H1 (cell line): Measurements from ENCODE around the gene ABLIM1. TPM values are rescaled to one million over a fixed set of nuclear protein-coding genes. Genes with fewer than 3 reads are reported as not detected.

ENCODE experiments used
- CTCF ChIA-PET: fragments of 300-600 bp; sonication (Branson Sonifier 250); formaldehyde crosslinking; loops from one replicate; lab custom pipeline; 2021; ENCODE audit not compliant: partially characterized antibody; lab: Charles Lee
- POLR2A ChIA-PET: fragments of 300-600 bp; sonication (Branson Sonifier 250); formaldehyde crosslinking; loops from one replicate; lab custom pipeline; 2021; ENCODE audit warnings: inconsistent platforms; ENCODE audit not compliant: partially characterized antibody; lab: Charles Lee
- DNase-seq, 2 experiments: peaks; one replicate each; pipeline versions ENCODE4 v3.0.0 to v3.0.0-alpha.2; 2010 to 2022; ENCODE audit warnings: low spot score in 2 of 2, low read depth in 1 of 2, mixed read lengths in 1 of 2
- FAIRE-seq: peaks from 2 replicates; lab custom pipeline; 2011; peaks lifted over from hg19 to GRCh38; lab: Jason Lieb, UNC
- H2AFZ ChIP-seq: 2 replicates; pipeline ENCODE4 v1.8.1; 2012; ENCODE audit warnings: low read length, inconsistent platforms
- H2AK5ac ChIP-seq: 2 replicates; pipeline ENCODE4 v1.6.1; 2013; ENCODE audit warnings: low read depth, low read length
- H2BK120ac ChIP-seq: replicated peaks from 2 replicates; pipeline ENCODE3; 2013; ENCODE audit warnings: low read depth, low read length, inconsistent platforms
- H2BK12ac ChIP-seq: 2 replicates; pipeline ENCODE4 v1.6.1; 2013; ENCODE audit warnings: low read depth, low read length
- H2BK15ac ChIP-seq: 2 replicates; pipeline ENCODE4 v1.6.1; 2013; ENCODE audit warnings: low read length
- H2BK20ac ChIP-seq: 2 replicates; pipeline ENCODE4 v1.6.1; 2013; ENCODE audit warnings: low read length
- H2BK5ac ChIP-seq: 2 replicates; pipeline ENCODE4 v1.6.1; 2013; ENCODE audit warnings: low read depth, low read length
- H3K14ac ChIP-seq: 2 replicates; pipeline ENCODE4 v1.6.1; 2013; ENCODE audit warnings: inconsistent platforms; ENCODE audit not compliant: insufficient read length
- H3K18ac ChIP-seq: 2 replicates; pipeline ENCODE4 v1.6.1; 2013; ENCODE audit warnings: low read length; ENCODE audit errors: extremely low read depth
- H3K23ac ChIP-seq: 2 replicates; pipeline ENCODE4 v1.6.1; 2013; ENCODE audit warnings: inconsistent platforms; ENCODE audit not compliant: insufficient read length
- H3K23me2 ChIP-seq: 2 replicates; pipeline ENCODE4 v1.6.1; 2013; ENCODE audit warnings: low read depth, low read length
- H3K27ac ChIP-seq: 2 replicates; pipeline ENCODE4 v1.6.1; 2011; ENCODE audit warnings: low read depth, low read length, inconsistent platforms
- H3K27me3 ChIP-seq, 4 experiments: replicated peaks in 1 of 4; 1 replicate in 1 of 4; 2 replicates in 3 of 4; pipeline versions ENCODE4 v1.6.1 to v1.8.1; 2011 to 2013; ENCODE audit warnings: low read length in 3 of 4, mild to moderate bottlenecking in 3 of 4, inconsistent platforms in 2 of 4, mixed read lengths in 2 of 4, moderate library complexity in 1 of 4; ENCODE audit not compliant: control insufficient read depth in 3 of 4, insufficient read depth in 3 of 4; ENCODE audit errors: extremely low read depth in 1 of 4
- H3K36me3 ChIP-seq, 4 experiments: 2 replicates each; pipeline versions ENCODE4 v1.6.1 to v1.8.1; 2011 to 2013; ENCODE audit warnings: mild to moderate bottlenecking in 4 of 4, low read length in 3 of 4, moderate library complexity in 2 of 4, control low read depth in 1 of 4, inconsistent platforms in 1 of 4; ENCODE audit not compliant: insufficient read depth in 4 of 4, control insufficient read depth in 2 of 4
- H3K4ac ChIP-seq: replicated peaks from 2 replicates; pipeline ENCODE3; 2013; ENCODE audit warnings: low read length, low read depth, mixed read lengths, inconsistent platforms; ENCODE audit not compliant: insufficient read length
- H3K4me1 ChIP-seq, 4 experiments: replicated peaks in 1 of 4; 1 replicate in 1 of 4; 2 replicates in 3 of 4; pipeline versions ENCODE4 v1.6.1 to v1.8.1; 2011 to 2013; ENCODE audit warnings: low read length in 3 of 4, inconsistent platforms in 2 of 4, mixed read lengths in 1 of 4; ENCODE audit not compliant: insufficient read depth in 4 of 4, control insufficient read depth in 3 of 4
- H3K4me2 ChIP-seq, 2 experiments: 2 replicates each; pipeline versions ENCODE4 v1.6.1 to v1.8.1; 2011 to 2013; ENCODE audit warnings: low read depth in 2 of 2, low read length in 2 of 2, control low read depth in 1 of 2, inconsistent platforms in 1 of 2, mild to moderate bottlenecking in 1 of 2; ENCODE audit not compliant: insufficient read depth in 1 of 2
- H3K4me3 ChIP-seq, 4 experiments: fragments of 200-600, 300-600 bp in 1 of 4; sonication (generic), shearing (Covaris generic), sonication (Bioruptor Twin) in 1 of 4; 2 replicates each; pipeline versions ENCODE4 v1.5.1 to v1.8.1; 2011 to 2016; ENCODE audit warnings: low read length in 4 of 4, low read depth in 3 of 4, control low read depth in 2 of 4, inconsistent platforms in 2 of 4, mild to moderate bottlenecking in 2 of 4, mixed read lengths in 1 of 4, moderate library complexity in 1 of 4; ENCODE audit not compliant: insufficient read depth in 2 of 4; ENCODE audit errors: extremely low read depth in 1 of 4
- H3K56ac ChIP-seq: replicated peaks from 2 replicates; pipeline ENCODE3; 2013; ENCODE audit warnings: low read depth, mild to moderate bottlenecking, mixed read lengths, low read length, inconsistent platforms; ENCODE audit not compliant: insufficient read length
- H3K79me1 ChIP-seq: 2 replicates; pipeline ENCODE4 v1.6.1; 2013; ENCODE audit warnings: low read depth, low read length, control low read depth
- H3K79me2 ChIP-seq, 2 experiments: 2 replicates each; pipeline versions ENCODE4 v1.6.1 to v1.8.1; 2012 to 2013; ENCODE audit warnings: low read length in 2 of 2, mild to moderate bottlenecking in 2 of 2, inconsistent platforms in 1 of 2; ENCODE audit not compliant: insufficient read depth in 2 of 2, control insufficient read depth in 1 of 2
- H3K9ac ChIP-seq, 4 experiments: replicated peaks in 1 of 4; 1 replicate in 1 of 4; 2 replicates in 3 of 4; pipeline versions ENCODE4 v1.6.1 to v1.8.1; 2011 to 2013; ENCODE audit warnings: low read depth in 3 of 4, low read length in 3 of 4, control low read depth in 2 of 4, mild to moderate bottlenecking in 2 of 4, moderate library complexity in 2 of 4, inconsistent platforms in 1 of 4; ENCODE audit errors: extremely low read depth in 1 of 4
- H3K9me3 ChIP-seq, 2 experiments: 2 replicates each; pipeline versions ENCODE4 v1.6.1 to v1.8.1; 2012 to 2013; ENCODE audit warnings: mild to moderate bottlenecking in 2 of 2, moderate library complexity in 2 of 2, control low read depth in 1 of 2, inconsistent platforms in 1 of 2, low read depth in 1 of 2, low read length in 1 of 2, mixed read lengths in 1 of 2; ENCODE audit not compliant: insufficient read depth in 2 of 2
- H4K20me1 ChIP-seq, 2 experiments: replicated peaks in 1 of 2; 2 replicates each; pipeline versions ENCODE3 to v1.8.1; 2011 to 2013; ENCODE audit warnings: inconsistent platforms in 2 of 2, low read length in 2 of 2, mild to moderate bottlenecking in 1 of 2; ENCODE audit not compliant: insufficient read depth in 2 of 2, control insufficient read depth in 1 of 2
- H4K5ac ChIP-seq: 2 replicates; pipeline ENCODE4 v1.6.1; 2013; ENCODE audit warnings: low read length, low read depth, mixed read lengths, inconsistent platforms; ENCODE audit not compliant: insufficient read length
- H4K8ac ChIP-seq: 2 replicates; pipeline ENCODE4 v1.8.0; 2013; ENCODE audit warnings: mild to moderate bottlenecking, moderate library complexity, low read length, inconsistent platforms; ENCODE audit not compliant: insufficient read depth; ENCODE audit errors: extremely low read depth
- H4K91ac ChIP-seq: replicated peaks from 2 replicates; pipeline ENCODE3; 2013; ENCODE audit warnings: low read length, mixed read lengths, inconsistent platforms; ENCODE audit not compliant: insufficient read length
- BACH1 ChIP-seq: IDR thresholded peaks from 2 replicates; pipeline ENCODE4 v1.6.1; 2012; ENCODE audit warnings: low read length, improper control_type of control experiment
- CTBP2 ChIP-seq: IDR thresholded peaks from 2 replicates; pipeline ENCODE4 v1.7.0; 2011; ENCODE audit warnings: borderline replicate concordance, mild to moderate bottlenecking, moderate library complexity, mixed read lengths, low read length; ENCODE audit not compliant: insufficient read depth, insufficient read length
- RAD21 ChIP-seq, 2 experiments: IDR thresholded peaks in 1 of 2; conservative IDR thresholded peaks in 1 of 2; 2 replicates each; pipeline ENCODE4 v1.6.1; 2011; ENCODE audit warnings: low read depth in 2 of 2, low read length in 2 of 2, improper control_type of control experiment in 1 of 2, inconsistent platforms in 1 of 2, mild to moderate bottlenecking in 1 of 2, moderate library complexity in 1 of 2
- SIN3A ChIP-seq, 2 experiments: IDR thresholded peaks in 1 of 2; conservative IDR thresholded peaks in 1 of 2; 2 replicates each; pipeline ENCODE4 v1.6.1; 2011 to 2012; ENCODE audit warnings: low read length in 2 of 2, improper control_type of control experiment in 1 of 2, low read depth in 1 of 2, mild to moderate bottlenecking in 1 of 2
- SIX5 ChIP-seq: IDR thresholded peaks from 2 replicates; pipeline ENCODE4 v1.6.1; 2011; ENCODE audit warnings: mild to moderate bottlenecking, low read depth, low read length
- SUZ12 ChIP-seq: fragments of 200-600 bp; sonication (generic); IDR thresholded peaks from 2 replicates; pipeline ENCODE4 v1.6.1; 2012; ENCODE audit warnings: mild to moderate bottlenecking, inconsistent platforms, low read length, moderate library complexity, mixed read lengths
- TBP ChIP-seq: IDR thresholded peaks from 2 replicates; pipeline ENCODE4 v1.6.1; 2011; ENCODE audit warnings: low read depth, low read length, improper control_type of control experiment
- TEAD4 ChIP-seq: IDR thresholded peaks from 2 replicates; pipeline ENCODE4 v1.6.1; 2012; ENCODE audit warnings: low read depth, low read length, inconsistent platforms, mixed read lengths
- WGBS, 2 experiments: shearing (Covaris generic) in 1 of 2; methylation state at CpG; one replicate each; pipeline versions ENCODE4 v1.1.6 to v1.1.7; 2013 to 2015; ENCODE audit warnings: low lambda C conversion rate in 2 of 2, mixed read lengths in 2 of 2, inconsistent platforms in 1 of 2, low coverage in 1 of 2, missing lambda C conversion rate in 1 of 2; ENCODE audit not compliant: insufficient replicate concordance in 2 of 2, insufficient coverage in 1 of 2, insufficient read length in 1 of 2; ENCODE audit errors: extremely low coverage in 1 of 2, missing lambda C conversion rate in 1 of 2; 5-methylcytosine and 5-hydroxymethylcytosine counted together
- polyA plus RNA-seq, 7 experiments: library from polyadenylated mRNA; depleted of rRNA in 3 of 7; stranded (reverse) in 5 of 7; unstranded in 2 of 7; fragments of >200 nt in 5 of 7; fragments of 200-250 nt in 2 of 7; gene quantifications; 1 replicate in 5 of 7; 2 replicates in 1 of 7; 4 replicates in 1 of 7; pipeline versions ENCODE4 v1.2.1 to v1.2.3, GENCODE V29; 2011 to 2013; ENCODE audit warnings: missing spikeins in 2 of 7, mixed read lengths in 2 of 7
- total RNA-seq: library from RNA; stranded (reverse); fragmentation: NEBNext Ultra II Directional; extraction: Animal tissue kit (Norgen Biotek cat#: 25700); gene quantifications from 2 replicates; pipeline ENCODE4 v1.2.1, GENCODE V29; 2021

ABLIM1 gene
- total and polyA plus RNA-seq, 2 of the 8 experiments (the other 6 are each of a cell fraction or from before 2014, with no cell fraction given) = 51.2 to 51.7 TPM

DNA sequence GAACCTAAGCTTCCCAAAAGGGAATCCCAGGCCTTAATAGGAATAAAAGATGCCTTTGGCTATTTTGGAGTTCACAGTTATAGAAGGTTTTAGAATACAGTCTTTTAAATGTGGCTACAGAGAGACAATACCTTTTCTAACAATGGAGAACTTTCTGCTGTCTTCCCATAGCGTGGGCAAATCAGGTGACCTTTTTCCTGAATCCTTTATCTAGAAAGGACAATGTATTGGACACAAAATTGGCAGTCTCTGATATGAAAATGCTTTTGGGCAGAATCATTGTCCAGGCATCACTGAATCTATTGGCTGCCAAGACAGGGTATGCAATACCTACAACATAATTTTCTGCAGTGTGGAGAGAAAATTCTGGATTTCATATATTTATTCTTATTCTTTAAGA, 7.8 kb upstream of the ABLIM1 start:
- H3K4me3 ChIP-seq = no peak overlapping the region
- H3K4me2 ChIP-seq = no peak overlapping the region
- no peak overlapping the region for H3K14ac ChIP-seq
- peaks cover 0 to 14% (median 10%) of the 10 kb centered on the region in 4 experiments; a peak in 5 of 7 replicates for H3K4me1 ChIP-seq
- no peaks in the 10 kb centered on the region for H3K23me2 ChIP-seq
- H4K8ac ChIP-seq = no peak overlapping the region
- no peak overlapping the region for H2BK5ac ChIP-seq
- 83% methylated on average over 1 of the region's 1 CpG; no CpG with 5 or more reads in 1 of the 2 experiments for WGBS, 2 experiments
- no peaks in the 10 kb centered on the region for H3K79me2 ChIP-seq
- H3K9me3 ChIP-seq = peaks cover 5 to 6% of the 10 kb centered on the region in 2 experiments; a peak in 2 of 4 replicates
- no peak overlapping the region for H3K9ac ChIP-seq
- no peak overlapping the region for H4K91ac ChIP-seq
- no peaks in the 10 kb centered on the region for H3K79me1 ChIP-seq
- no peak overlapping the region for H3K4ac ChIP-seq
- H2BK15ac ChIP-seq = no peak overlapping the region
- no peak overlapping the region for H2AFZ ChIP-seq
- H2AK5ac ChIP-seq = no peak overlapping the region
- no peak overlapping the region for H4K5ac ChIP-seq
- ChIA-PET POLR2A (no interaction called here), CTCF (no interaction called here)
- no peak overlapping the region for H2BK12ac ChIP-seq
- H2BK120ac ChIP-seq = no peak overlapping the region
- H3K18ac ChIP-seq = no peak overlapping the region
- H3K36me3 ChIP-seq = no peaks in the 10 kb centered on the region
- no peak for FAIRE-seq
- DNase-seq = no peak
- H4K20me1 ChIP-seq = no peaks in the 10 kb centered on the region
- no peak overlapping the region for H3K56ac ChIP-seq
- no peak overlapping the region for H3K23ac ChIP-seq
- no peaks in the 10 kb centered on the region for H3K27me3 ChIP-seq
- TF ChIP-seq CTBP2 (no peak), TEAD4 (no peak), SIN3A (conservative IDR thresholded peaks at IDR 0.05 in 1 of 2, IDR thresholded peaks at IDR 0.05 in 1 of 2; ENCODE audit: low read depth in 1 of 2, low read length in 2 of 2) (no peak), SIX5 (no peak), BACH1 (no peak), SUZ12 (no peak), RAD21 (IDR thresholded peaks at IDR 0.05 in 1 of 2, conservative IDR thresholded peaks at IDR 0.05 in 1 of 2; ENCODE audit: low read depth in 2 of 2, low read length in 2 of 2) (no peak), TBP (no peak)
- no peak overlapping the region for H2BK20ac ChIP-seq
- no peak overlapping the region for H3K27ac ChIP-seq
